Astrocyte (in vitro differentiated cells and primary cell): ENCODE measurements around the gene GFRA1. TPM values are rescaled to one million over a fixed set of nuclear protein-coding genes. Genes with fewer than 3 reads are reported as not detected.

Experiments used
- DNase-seq: peaks from one replicate; pipeline ENCODE4 v3.0.0-alpha.2; 2010; ENCODE audit warnings: low read depth
- FAIRE-seq: peaks from 2 replicates; lab custom pipeline; 2011; peaks lifted over from hg19 to GRCh38; lab: Jason Lieb, UNC
- H2AFZ ChIP-seq: 2 replicates; pipeline ENCODE4 v1.6.0; 2012; ENCODE audit warnings: low read depth, low read length, inconsistent platforms
- H3K27ac ChIP-seq: 2 replicates; pipeline ENCODE4 v1.5.1; 2011; ENCODE audit warnings: low read depth, low read length, inconsistent platforms
- H3K27me3 ChIP-seq: 2 replicates; pipeline ENCODE4 v1.6.0; 2011; ENCODE audit warnings: low read length, inconsistent platforms; ENCODE audit not compliant: insufficient read depth
- H3K36me3 ChIP-seq: 2 replicates; pipeline ENCODE4 v1.5.1; 2011; ENCODE audit warnings: low read length, inconsistent platforms; ENCODE audit not compliant: insufficient read depth
- H3K4me1 ChIP-seq: 2 replicates; pipeline ENCODE4 v1.5.1; 2011; ENCODE audit warnings: low read length, inconsistent platforms; ENCODE audit not compliant: insufficient read depth
- H3K4me2 ChIP-seq: 2 replicates; pipeline ENCODE4 v1.6.0; 2012; ENCODE audit warnings: low read length, inconsistent platforms
- H3K4me3 ChIP-seq: 2 replicates; pipeline ENCODE4 v1.5.1; 2011; ENCODE audit warnings: low read depth, mild to moderate bottlenecking, low read length, inconsistent platforms; ENCODE audit not compliant: insufficient read depth
- H3K79me2 ChIP-seq: 2 replicates; pipeline ENCODE4 v1.6.0; 2012; ENCODE audit warnings: mild to moderate bottlenecking, low read length, inconsistent platforms; ENCODE audit not compliant: insufficient read depth
- H3K9ac ChIP-seq: 2 replicates; pipeline ENCODE4 v1.6.0; 2012; ENCODE audit warnings: mild to moderate bottlenecking, low read length, inconsistent platforms
- H3K9me3 ChIP-seq: 2 replicates; pipeline ENCODE4 v1.5.1; 2012; ENCODE audit warnings: low read depth, mild to moderate bottlenecking, low read length, inconsistent platforms; ENCODE audit not compliant: insufficient read depth
- H4K20me1 ChIP-seq: 2 replicates; pipeline ENCODE4 v1.6.0; 2012; ENCODE audit warnings: low read length, inconsistent platforms; ENCODE audit not compliant: insufficient read depth
- H3K27ac Mint-ChIP-seq: one replicate; pipeline ENCODE4 v1.8.0; 2021; ENCODE audit warnings: mild to moderate bottlenecking, mixed read lengths; ENCODE audit not compliant: unreplicated experiment
- H3K27me3 Mint-ChIP-seq: one replicate; pipeline ENCODE4 v1.8.0; 2021; ENCODE audit warnings: low read depth, mixed read lengths; ENCODE audit not compliant: unreplicated experiment
- H3K36me3 Mint-ChIP-seq: one replicate; pipeline ENCODE4 v1.8.0; 2021; ENCODE audit warnings: low read depth, mixed read lengths; ENCODE audit not compliant: unreplicated experiment
- H3K4me1 Mint-ChIP-seq: one replicate; pipeline ENCODE4 v1.8.0; 2021; ENCODE audit warnings: low read depth, mixed read lengths; ENCODE audit not compliant: unreplicated experiment
- H3K4me3 Mint-ChIP-seq: one replicate; pipeline ENCODE4 v1.8.0; 2021; ENCODE audit warnings: mild to moderate bottlenecking, moderate library complexity, mixed read lengths; ENCODE audit not compliant: unreplicated experiment
- H3K9me3 Mint-ChIP-seq: one replicate; pipeline ENCODE4 v1.8.0; 2021; ENCODE audit warnings: mild to moderate bottlenecking, mixed read lengths; ENCODE audit not compliant: unreplicated experiment
- EZH2 ChIP-seq: IDR thresholded peaks from 2 replicates; pipeline ENCODE4 v1.6.1; 2012; ENCODE audit warnings: mild to moderate bottlenecking, low read length, inconsistent platforms; ENCODE audit not compliant: insufficient read depth
- total RNA-seq: library from RNA; stranded (reverse); gene quantifications from 2 replicates; pipeline ENCODE4 v1.2.1, GENCODE V29; 2021
- TF ChIP-seq, protein P1 (sequence below): IDR thresholded peaks from 2 replicates; pipeline ENCODE4 v1.5.1; 2011; ENCODE audit warnings: low read depth, mild to moderate bottlenecking, inconsistent platforms, low read length, moderate library complexity; ENCODE audit not compliant: insufficient read depth

The GFRA1 gene
- total RNA-seq, 1 donor from 2014 or later, result 24.2 TPM

DNA sequence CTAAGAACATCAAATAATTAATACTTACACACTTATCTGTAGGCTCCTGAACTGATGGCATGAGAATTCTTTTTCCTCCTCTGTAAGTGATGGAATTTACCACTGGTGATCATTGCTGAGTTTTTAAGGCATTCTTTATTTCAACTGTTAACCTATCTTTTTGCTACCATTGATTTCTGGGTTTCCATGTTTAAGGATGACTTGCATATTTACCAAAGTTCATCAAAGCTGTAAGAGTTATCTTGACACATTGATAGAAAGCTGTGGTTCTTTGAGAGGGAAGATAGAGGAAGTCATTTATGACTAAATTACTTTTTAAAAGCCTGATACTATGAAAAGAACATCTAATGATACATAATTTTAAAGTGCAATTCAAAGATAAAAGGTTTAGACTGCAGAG lies 19.5 kb upstream of the GFRA1 start:
- Histone ChIP-seq H3K79me2 (no peaks in the 10 kb centered on the region), H3K27me3 (no peaks in the 10 kb centered on the region), H4K20me1 (no peaks in the 10 kb centered on the region), H3K27ac (no peak overlapping the region), H3K4me2 (no peak overlapping the region), H3K4me3 (no peak overlapping the region), H3K4me1 (no peaks in the 10 kb centered on the region), H3K9ac (no peak overlapping the region), H3K9me3 (no peaks in the 10 kb centered on the region), H3K36me3 (no peaks in the 10 kb centered on the region), H2AFZ (no peak overlapping the region)
- no peaks in the 10 kb centered on the region for H3K4me1 Mint-ChIP-seq
- no peak overlapping the region for H3K4me3 Mint-ChIP-seq
- TF ChIP-seq EZH2, result no peak
- TF ChIP-seq, protein P1, sequence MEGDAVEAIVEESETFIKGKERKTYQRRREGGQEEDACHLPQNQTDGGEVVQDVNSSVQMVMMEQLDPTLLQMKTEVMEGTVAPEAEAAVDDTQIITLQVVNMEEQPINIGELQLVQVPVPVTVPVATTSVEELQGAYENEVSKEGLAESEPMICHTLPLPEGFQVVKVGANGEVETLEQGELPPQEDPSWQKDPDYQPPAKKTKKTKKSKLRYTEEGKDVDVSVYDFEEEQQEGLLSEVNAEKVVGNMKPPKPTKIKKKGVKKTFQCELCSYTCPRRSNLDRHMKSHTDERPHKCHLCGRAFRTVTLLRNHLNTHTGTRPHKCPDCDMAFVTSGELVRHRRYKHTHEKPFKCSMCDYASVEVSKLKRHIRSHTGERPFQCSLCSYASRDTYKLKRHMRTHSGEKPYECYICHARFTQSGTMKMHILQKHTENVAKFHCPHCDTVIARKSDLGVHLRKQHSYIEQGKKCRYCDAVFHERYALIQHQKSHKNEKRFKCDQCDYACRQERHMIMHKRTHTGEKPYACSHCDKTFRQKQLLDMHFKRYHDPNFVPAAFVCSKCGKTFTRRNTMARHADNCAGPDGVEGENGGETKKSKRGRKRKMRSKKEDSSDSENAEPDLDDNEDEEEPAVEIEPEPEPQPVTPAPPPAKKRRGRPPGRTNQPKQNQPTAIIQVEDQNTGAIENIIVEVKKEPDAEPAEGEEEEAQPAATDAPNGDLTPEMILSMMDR, result no peak
- H3K27me3 Mint-ChIP-seq, result peaks cover 12% of the 10 kb centered on the region
- no peaks in the 10 kb centered on the region for H3K36me3 Mint-ChIP-seq
- H3K9me3 Mint-ChIP-seq, result no peaks in the 10 kb centered on the region
- no peak overlapping the region for H3K27ac Mint-ChIP-seq
- DNase-seq, result no peak
- FAIRE-seq, result no peak

- no peak overlapping the region for H3K27ac ChIP-seq
- no peaks in the 10 kb centered on the region for H3K4me1 Mint-ChIP-seq
- H3K4me2 ChIP-seq, result no peak overlapping the region
- H3K4me1 ChIP-seq, result no peaks in the 10 kb centered on the region
- no peaks in the 10 kb centered on the region for H3K36me3 ChIP-seq
- peaks cover 8% of the 10 kb centered on the region for H3K27me3 Mint-ChIP-seq
- no peaks in the 10 kb centered on the region for H3K27me3 ChIP-seq
- H3K9ac ChIP-seq, result no peak overlapping the region
- DNase-seq (no peak), FAIRE-seq (no peak)
- H3K9me3 ChIP-seq, result no peaks in the 10 kb centered on the region
- no peak overlapping the region for H2AFZ ChIP-seq
- H3K36me3 Mint-ChIP-seq, result no peaks in the 10 kb centered on the region
- no peak overlapping the region for H3K4me3 Mint-ChIP-seq
- H3K9me3 Mint-ChIP-seq, result no peaks in the 10 kb centered on the region
- no peaks in the 10 kb centered on the region for H4K20me1 ChIP-seq
- TF ChIP-seq, protein P1, result no peak
- no peak for TF ChIP-seq EZH2
- no peaks in the 10 kb centered on the region for H3K79me2 ChIP-seq
- H3K4me3 ChIP-seq, result no peak overlapping the region
- no peak overlapping the region for H3K27ac Mint-ChIP-seq
These were observed 16.6 kb upstream of the GFRA1 start for GRCh38 chr10:116289652-116290051.

DNA sequence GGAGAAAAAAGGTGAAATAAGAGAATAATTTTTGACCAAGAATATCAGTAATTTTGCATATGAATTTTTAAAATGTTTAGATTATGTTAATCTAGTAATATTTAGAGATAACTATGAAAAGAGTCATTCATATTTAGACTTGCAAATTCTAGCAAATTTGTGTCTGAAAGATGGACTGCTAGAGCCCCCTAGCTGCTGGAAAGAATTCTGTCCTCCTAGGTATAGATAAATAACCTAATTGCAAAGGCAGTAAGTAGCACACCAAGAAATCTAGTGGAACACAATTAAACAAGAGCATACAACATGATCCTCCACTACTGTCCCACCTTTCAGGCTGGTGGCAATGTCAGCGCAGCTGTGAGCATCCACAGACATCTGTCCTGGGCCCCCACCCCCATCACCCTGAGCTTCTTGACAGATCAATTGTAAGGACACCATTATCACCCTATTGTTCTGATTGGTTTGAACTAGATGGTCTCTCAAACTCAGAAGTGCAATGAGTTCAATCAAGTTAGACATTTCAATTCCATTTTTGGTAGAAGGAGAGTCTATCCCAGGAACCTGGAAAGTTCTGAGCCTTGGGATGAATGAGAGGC lies 15.0 kb upstream of the GFRA1 start:
- Histone ChIP-seq H3K9me3 (no peaks in the 10 kb centered on the region), H3K27ac (no peak overlapping the region), H3K4me3 (no peak overlapping the region), H3K4me1 (no peaks in the 10 kb centered on the region), H3K79me2 (no peaks in the 10 kb centered on the region), H3K9ac (no peak overlapping the region), H2AFZ (no peak overlapping the region), H4K20me1 (no peaks in the 10 kb centered on the region), H3K36me3 (no peaks in the 10 kb centered on the region), H3K27me3 (no peaks in the 10 kb centered on the region), H3K4me2 (no peak overlapping the region)
- no peak overlapping the region for H3K27ac Mint-ChIP-seq
- no peaks in the 10 kb centered on the region for H3K36me3 Mint-ChIP-seq
- H3K9me3 Mint-ChIP-seq, result no peaks in the 10 kb centered on the region
- peaks cover 18% of the 10 kb centered on the region for H3K27me3 Mint-ChIP-seq
- no peak overlapping the region for H3K4me3 Mint-ChIP-seq
- no peaks in the 10 kb centered on the region for H3K4me1 Mint-ChIP-seq
- DNase-seq (no peak), FAIRE-seq (peak; percentile 34)
- TF ChIP-seq EZH2, result no peak
- TF ChIP-seq, protein P1, result peak; percentile 77
